GM23248 (cell line): ENCODE results near the gene TLE5. TPM values are rescaled to one million over a fixed set of nuclear protein-coding genes. Genes with fewer than 3 reads are reported as not detected.
A peak's percentile ranks its signal among the peaks of the same experiment; 100 is the strongest.

ENCODE experiments used
- DNase-seq: peaks from one replicate; pipeline ENCODE4 v3.0.0-alpha.2; 2015
- H2AFZ ChIP-seq: fragments of 200-600 bp; sonication (generic); 2 replicates; pipeline ENCODE4 v1.6.1; 2016; ENCODE audit warnings: antibody characterized with exemption
- H3F3A ChIP-seq: fragments of 200-600 bp; sonication (generic); 2 replicates; pipeline ENCODE4 v1.6.1; 2016; ENCODE audit warnings: mild to moderate bottlenecking, antibody characterized with exemption, mixed run types; ENCODE audit not compliant: insufficient read depth
- H3K27ac ChIP-seq: fragments of 200-600 bp; sonication (generic); 2 replicates; pipeline ENCODE4 v1.5.1; 2016; ENCODE audit warnings: mild to moderate bottlenecking
- H3K27me3 ChIP-seq: fragments of 200-600 bp; sonication (generic); replicated peaks from 2 replicates; pipeline ENCODE4 v1.6.1; 2016; ENCODE audit warnings: mild to moderate bottlenecking; ENCODE audit not compliant: insufficient read depth
- H3K36me3 ChIP-seq: fragments of 200-600 bp; sonication (generic); 2 replicates; pipeline ENCODE4 v1.6.1; 2016; ENCODE audit warnings: low read depth, mild to moderate bottlenecking
- H3K4me1 ChIP-seq: fragments of 200-600 bp; sonication (generic); 2 replicates; pipeline ENCODE4 v1.6.1; 2016; ENCODE audit warnings: mild to moderate bottlenecking; ENCODE audit not compliant: insufficient read depth
- H3K4me2 ChIP-seq: fragments of 200-600 bp; sonication (generic); one replicate; pipeline ENCODE4 v1.6.1; 2016; ENCODE audit warnings: mild to moderate bottlenecking; ENCODE audit not compliant: unreplicated experiment
- H3K4me3 ChIP-seq: fragments of 200-600 bp; sonication (generic); 2 replicates; pipeline ENCODE4 v1.5.1; 2016; ENCODE audit warnings: mild to moderate bottlenecking
- H3K79me2 ChIP-seq: fragments of 200-600 bp; sonication (generic); 2 replicates; pipeline ENCODE4 v1.6.1; 2016; ENCODE audit warnings: mild to moderate bottlenecking; ENCODE audit not compliant: insufficient read depth
- H3K9ac ChIP-seq: fragments of 200-600 bp; sonication (generic); 2 replicates; pipeline ENCODE4 v1.6.1; 2016; ENCODE audit warnings: mild to moderate bottlenecking
- H3K9me2 ChIP-seq: fragments of 200-600 bp; sonication (generic); 2 replicates; pipeline ENCODE4 v1.6.1; 2016; ENCODE audit warnings: mixed run types, mild to moderate bottlenecking, moderate library complexity; ENCODE audit not compliant: insufficient read depth
- H3K9me3 ChIP-seq: fragments of 200-600 bp; sonication (generic); one replicate; pipeline ENCODE4 v1.6.1; 2017; ENCODE audit warnings: low read depth
- H4K20me1 ChIP-seq: fragments of 200-600 bp; sonication (generic); 2 replicates; pipeline ENCODE4 v1.6.0; 2016; ENCODE audit not compliant: insufficient read depth
- EZH2 ChIP-seq: fragments of 200-600 bp; sonication (generic); IDR thresholded peaks from 2 replicates; pipeline ENCODE4 v1.6.1; 2018; ENCODE audit warnings: antibody characterized with exemption, mild to moderate bottlenecking; ENCODE audit not compliant: insufficient read depth, poor library complexity, severe bottlenecking
- EZH2phosphoT487 ChIP-seq: fragments of 200-600 bp; sonication (generic); IDR thresholded peaks from 2 replicates; pipeline ENCODE4 v1.6.1; 2018; ENCODE audit warnings: antibody characterized with exemption, moderate library complexity, mild to moderate bottlenecking, low read depth; ENCODE audit not compliant: insufficient read depth
- WGBS, 2 experiments: methylation state at CpG; one replicate each; pipeline ENCODE4 v1.1.6; 2015 to 2017; ENCODE audit warnings: low lambda C conversion rate in 2 of 2, low coverage in 1 of 2; ENCODE audit errors: missing lambda C conversion rate in 2 of 2; 5-methylcytosine and 5-hydroxymethylcytosine counted together
- in situ Hi-C: fragments of 300-500 bp; cut with MboI; formaldehyde crosslinking; loops from 2 replicates; pipeline ENCODE4 v1.15.0; 2020
- polyA plus RNA-seq: library from polyadenylated mRNA; unstranded; fragments of >200 nt; fragmentation: Nextera tagmentation; extraction: Ambion mirVana; gene quantifications from 2 replicates; pipeline ENCODE4 v1.2.1, GENCODE V29; 2016
- total RNA-seq: library from RNA; depleted of rRNA; stranded (reverse); fragments of >200 nt; shearing (Covaris generic); gene quantifications from 2 replicates; pipeline ENCODE4 v1.2.3, GENCODE V29; 2014

TLE5 gene
- total and polyA plus RNA-seq, 2 experiments from 2014 or later = 133 to 337 TPM

DNA sequence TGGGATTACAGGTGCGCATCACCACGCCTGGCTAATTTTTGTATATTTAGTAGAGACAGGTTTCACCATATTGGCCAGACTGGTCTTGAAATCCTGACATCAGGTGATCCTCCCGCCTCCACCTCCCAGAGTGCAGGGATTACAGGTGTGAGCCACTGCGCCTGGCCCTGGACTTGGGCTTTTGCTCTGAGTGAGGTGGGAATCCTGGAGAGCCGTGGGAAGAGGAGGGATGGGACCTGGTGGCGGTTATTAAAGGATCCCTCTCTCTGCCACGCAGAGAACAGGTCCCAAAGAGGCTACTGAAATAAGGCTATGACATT lies 1.7 kb upstream of the TLE5 start:
- peaks cover 22% of the 10 kb centered on the region for H3K79me2 ChIP-seq
- H3K9me3 ChIP-seq = no peaks in the 10 kb centered on the region
- H3F3A ChIP-seq = no peaks in the 10 kb centered on the region
- 96 to 98% methylated on average over 7 of the region's 7 CpGs for WGBS, 2 experiments
- in situ Hi-C loops = no loop called here
- no peaks in the 10 kb centered on the region for H3K27me3 ChIP-seq
- no peaks in the 10 kb centered on the region for H3K9me2 ChIP-seq
- no peak for TF ChIP-seq EZH2
- no peak for TF ChIP-seq EZH2phosphoT487
- no peak overlapping the region for H3K9ac ChIP-seq
- no peak overlapping the region for H3K4me2 ChIP-seq
- DNase-seq = no peak
- H3K27ac ChIP-seq = no peak overlapping the region
- no peak overlapping the region for H2AFZ ChIP-seq
- H3K36me3 ChIP-seq = 0 out of 2 replicates have a peak, but pooled peaks cover 10% of the 10 kb centered on the region
- H3K4me3 ChIP-seq = no peak overlapping the region
- H4K20me1 ChIP-seq = no peaks in the 10 kb centered on the region
- no peaks in the 10 kb centered on the region for H3K4me1 ChIP-seq

DNA sequence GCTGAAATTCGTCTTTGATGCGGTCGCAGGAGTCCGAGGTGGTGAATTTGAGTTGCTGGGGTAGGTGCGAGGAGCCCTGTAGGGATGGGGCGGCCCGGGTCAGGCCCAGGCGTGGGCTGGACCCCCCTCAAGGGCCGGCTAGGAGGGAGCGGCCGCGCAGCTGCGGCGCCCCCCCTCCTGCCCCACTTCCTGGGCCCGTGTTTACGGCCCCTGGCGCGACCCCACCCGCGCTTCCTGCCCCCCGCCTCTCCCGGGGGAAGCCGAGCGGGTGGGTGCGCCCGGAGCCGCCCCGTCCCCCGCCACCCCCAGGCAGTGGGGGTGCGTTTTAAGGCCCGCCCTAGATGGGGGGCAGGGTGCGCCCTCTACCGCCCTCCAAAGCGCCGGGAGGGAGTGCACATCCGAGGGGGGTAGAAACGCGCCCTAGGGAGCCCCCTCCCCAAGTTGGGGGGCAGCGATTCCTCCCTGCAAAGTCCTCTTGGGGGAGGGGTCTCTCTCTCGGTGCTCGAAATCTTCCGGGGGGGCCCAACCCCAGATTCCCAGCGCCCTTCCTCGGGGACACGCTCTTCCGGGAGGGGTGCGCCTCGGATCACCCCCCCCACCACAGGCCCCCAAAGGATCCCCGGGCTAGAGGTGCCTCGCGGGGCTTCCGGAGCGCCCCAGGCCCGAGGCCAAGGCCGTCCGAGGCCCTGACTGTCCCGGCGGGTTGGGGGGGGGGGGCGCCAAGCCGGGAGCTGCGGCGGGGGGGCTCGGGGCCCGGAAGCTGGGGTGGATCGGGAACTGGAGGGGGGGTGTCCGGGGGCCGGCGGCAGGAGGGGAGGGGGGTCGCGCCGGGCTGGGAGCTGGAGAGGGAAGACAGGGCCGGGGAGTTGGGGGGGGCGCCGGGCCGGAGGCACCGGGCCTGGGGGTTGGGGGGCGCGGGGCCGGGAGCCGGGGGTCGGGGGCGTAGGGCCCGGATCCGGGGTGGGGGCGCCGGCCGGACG lies 823 bp downstream of the TLE5 start:
- no peak for TF ChIP-seq EZH2phosphoT487
- H3K9me3 ChIP-seq = no peaks in the 10 kb centered on the region
- 0 out of 2 replicates have a peak, but pooled peaks cover 14% of the 10 kb centered on the region for H3K36me3 ChIP-seq
- peak overlapping the region; percentile 48 for H2AFZ ChIP-seq
- no peaks in the 10 kb centered on the region for H3K4me1 ChIP-seq
- in situ Hi-C loops = no loop called here
- peak overlapping the region; percentile 78 for H3K4me3 ChIP-seq
- 0 to 1% methylated on average over 26 to 48 of the region's 88 CpGs for WGBS, 2 experiments
- peaks cover 35% of the 10 kb centered on the region for H3K79me2 ChIP-seq
- no peaks in the 10 kb centered on the region for H3F3A ChIP-seq
- 0 out of 2 replicates have a peak, but pooled peaks cover 4% of the 10 kb centered on the region for H4K20me1 ChIP-seq
- no peaks in the 10 kb centered on the region for H3K27me3 ChIP-seq
- DNase-seq = peak; percentile 61
- peak overlapping the region; percentile 16; the same call in 1 of the 2 replicates for H3K27ac ChIP-seq
- H3K9ac ChIP-seq = peak overlapping the region; percentile 88
- no peaks in the 10 kb centered on the region for H3K9me2 ChIP-seq
- peak overlapping the region; percentile 96 for H3K4me2 ChIP-seq

- peak overlapping the region; percentile 88 for H3K9ac ChIP-seq
- no peaks in the 10 kb centered on the region for H3K27me3 ChIP-seq
- peak overlapping the region; percentile 78 for H3K4me3 ChIP-seq
- WGBS, 2 experiments = 30 to 37% methylated on average over 4 of the region's 4 CpGs
- H3K27ac ChIP-seq = no peak overlapping the region
- TF ChIP-seq EZH2 = no peak
- no peaks in the 10 kb centered on the region for H3K9me2 ChIP-seq
- peaks cover 35% of the 10 kb centered on the region for H3K79me2 ChIP-seq
- H3K9me3 ChIP-seq = no peaks in the 10 kb centered on the region
- H4K20me1 ChIP-seq = 0 out of 2 replicates have a peak, but pooled peaks cover 4% of the 10 kb centered on the region
- no peak for DNase-seq
- H3K4me2 ChIP-seq = peak overlapping the region; percentile 96
- H3K4me1 ChIP-seq = no peaks in the 10 kb centered on the region
- in situ Hi-C loops = no loop called here
- H3F3A ChIP-seq = no peaks in the 10 kb centered on the region
- 0 out of 2 replicates have a peak, but pooled peaks cover 14% of the 10 kb centered on the region for H3K36me3 ChIP-seq
- peak overlapping the region; percentile 48 for H2AFZ ChIP-seq
Observed at GRCh38 chr19:3060857-3061181, 1.5 kb downstream of the TLE5 start.

GRCh38 chr19:3059653-3060052 lies 2.6 kb downstream of the TLE5 start:
- DNase-seq = no peak
- Histone ChIP-seq H3K79me2 (peaks cover 35% of the 10 kb centered on the region), H4K20me1 (0 out of 2 replicates have a peak, but pooled peaks cover 4% of the 10 kb centered on the region), H3K4me1 (no peaks in the 10 kb centered on the region), H3K9me3 (no peaks in the 10 kb centered on the region), H3F3A (0 out of 2 replicates have a peak, but pooled peaks cover 1% of the 10 kb centered on the region), H3K9ac (no peak overlapping the region), H3K27ac (no peak overlapping the region), H3K4me3 (no peak overlapping the region), H2AFZ (no peak overlapping the region), H3K9me2 (no peaks in the 10 kb centered on the region), H3K4me2 (no peak overlapping the region), H3K27me3 (no peaks in the 10 kb centered on the region), H3K36me3 (0 out of 2 replicates have a peak, but pooled peaks cover 21% of the 10 kb centered on the region)
- WGBS, 2 experiments = 90 to 91% methylated on average over 16 of the region's 16 CpGs
- no peak for TF ChIP-seq EZH2
- TF ChIP-seq EZH2phosphoT487 = no peak
- in situ Hi-C loops = no loop called here
